AG04450 (cell line): ENCODE data around the gene SETMAR. TPM values are rescaled to one million over a fixed set of nuclear protein-coding genes. Genes with fewer than 3 reads are reported as not detected.

ENCODE experiments used
- CTCF ChIA-PET: fragments of 300-600, 350-600 bp; formaldehyde crosslinking; extraction: SDS; loops from one replicate; lab custom pipeline; 2022; ENCODE audit warnings: antibody characterized with exemption, inconsistent platforms; lab: Charles Lee
- POLR2A ChIA-PET: fragments of 350-600 bp; formaldehyde crosslinking; extraction: SDS; loops from one replicate; lab custom pipeline; 2021; ENCODE audit warnings: antibody characterized with exemption, inconsistent platforms; lab: Yijun Ruan, JAX
- DNase-seq: peaks from one replicate; pipeline ENCODE4 v3.0.0-alpha.2; 2011; ENCODE audit warnings: low read depth, low spot score
- H3K27ac ChIP-seq: one replicate; pipeline ENCODE4 v1.5.1; 2012; ENCODE audit warnings: low read depth, low read length, control low read depth
- H3K27me3 ChIP-seq: one replicate; pipeline ENCODE4 v1.6.0; 2012; ENCODE audit warnings: low read length; ENCODE audit not compliant: control insufficient read depth, insufficient read depth
- H3K4me3 ChIP-seq: 2 replicates; pipeline ENCODE4 v1.5.1; 2011; ENCODE audit warnings: mild to moderate bottlenecking, low read depth, low read length, control low read depth
- H3K9me3 ChIP-seq: 2 replicates; pipeline ENCODE4 v1.5.1; 2012; ENCODE audit warnings: low read length; ENCODE audit not compliant: control insufficient read depth, insufficient read depth
- CTCF ChIP-seq: IDR thresholded peaks from 2 replicates; pipeline ENCODE4 v1.5.1; 2011; ENCODE audit warnings: low read depth, low read length, control low read depth, inconsistent platforms
- polyA minus RNA-seq: library from RNA; depleted of rRNA, polyadenylated mRNA; stranded (reverse); fragments of >200 nt; gene quantifications from 2 replicates; pipeline ENCODE4 v1.2.3, GENCODE V29; 2011; rRNA and poly(A)+ RNA removed
- polyA plus RNA-seq: library from polyadenylated mRNA; depleted of rRNA; stranded (reverse); fragments of >200 nt; gene quantifications from 2 replicates; pipeline ENCODE4 v1.2.3, GENCODE V29; 2011; rRNA removed

SETMAR gene
- polyA plus RNA-seq (15.5 and 16.8 TPM in 2 replicates), polyA minus RNA-seq (15.4 and 15.8 TPM in 2 replicates)

- peak; percentile 50 for DNase-seq
- TF ChIP-seq CTCF, result no peak
- Histone ChIP-seq H3K4me3 (peak within 1 kb of the TSS; percentile 84), H3K9me3 (no peaks in the 10 kb centered on the region), H3K27ac (peak within 1 kb of the TSS; percentile 67), H3K27me3 (no peaks in the 10 kb centered on the region)
- POLR2A ChIA-PET, result no interaction called here
- CTCF ChIA-PET, result interaction anchor here (1.1 kb wide), 1 partner anchor 330 kb away, joined by 5 read pairs; no protein-coding TSS in a partner anchor
These were observed at the start of gene SETMAR for GRCh38 chr3:4303187-4304123. SETMAR (plus strand) TSS chr3:4303369; CDS start chr3:4303371, 2 bp downstream.

- no peak overlapping the region for H3K27ac ChIP-seq
- no peaks in the 10 kb centered on the region for H3K27me3 ChIP-seq
- no peak for DNase-seq
- no peak for TF ChIP-seq CTCF
- H3K9me3 ChIP-seq, result peaks cover 2% of the 10 kb centered on the region; the same call in 1 of the 2 replicates
- ChIA-PET POLR2A (no interaction called here), CTCF (no interaction called here)
- no peak overlapping the region for H3K4me3 ChIP-seq
These were observed 41.8 kb upstream of the SETMAR start for GRCh38 chr3:4261406-4261805.

- H3K27me3 ChIP-seq, result no peaks in the 10 kb centered on the region
- POLR2A ChIA-PET, result no interaction called here
- no peak for TF ChIP-seq CTCF
These were observed 39.1 kb upstream of the SETMAR start for GRCh38 chr3:4264040-4264439.

GRCh38 chr3:4270720-4271119, 32.4 kb upstream of the SETMAR start:
- H3K27ac ChIP-seq, result no peak overlapping the region
- DNase-seq, result no peak
- H3K27me3 ChIP-seq, result no peaks in the 10 kb centered on the region
- no peak overlapping the region for H3K4me3 ChIP-seq
- ChIA-PET POLR2A (no interaction called here), CTCF (interaction anchor here (1.7 kb wide), 1 partner anchor 1070 kb away, joined by 10 read pairs; no protein-coding TSS in a partner anchor)
- no peaks in the 10 kb centered on the region for H3K9me3 ChIP-seq
- no peak for TF ChIP-seq CTCF

More at GRCh38 chr3:4264040-4264439, 39.1 kb upstream of the SETMAR start:
- CTCF ChIA-PET, result no interaction called here
- no peak for DNase-seq
- H3K27ac ChIP-seq, result no peak overlapping the region
- H3K4me3 ChIP-seq, result no peak overlapping the region
- H3K9me3 ChIP-seq, result peaks cover 2% of the 10 kb centered on the region; the same call in 1 of the 2 replicates

GRCh38 chr3:4271834-4272233, 31.3 kb upstream of the SETMAR start:
- CTCF ChIA-PET, result interaction anchor here (0.8 to 2.3 kb wide), 8 partner anchors 9 to 1071 kb away, joined by 4 to 37 read pairs (median 6); no protein-coding TSS in a partner anchor
- no peaks in the 10 kb centered on the region for H3K27me3 ChIP-seq
- H3K4me3 ChIP-seq, result no peak overlapping the region
- POLR2A ChIA-PET, result no interaction called here
- no peaks in the 10 kb centered on the region for H3K9me3 ChIP-seq
- no peak overlapping the region for H3K27ac ChIP-seq
- peak; percentile 40 for TF ChIP-seq CTCF
- no peak for DNase-seq
